ENCODE results near the gene CARS2.

DNA sequence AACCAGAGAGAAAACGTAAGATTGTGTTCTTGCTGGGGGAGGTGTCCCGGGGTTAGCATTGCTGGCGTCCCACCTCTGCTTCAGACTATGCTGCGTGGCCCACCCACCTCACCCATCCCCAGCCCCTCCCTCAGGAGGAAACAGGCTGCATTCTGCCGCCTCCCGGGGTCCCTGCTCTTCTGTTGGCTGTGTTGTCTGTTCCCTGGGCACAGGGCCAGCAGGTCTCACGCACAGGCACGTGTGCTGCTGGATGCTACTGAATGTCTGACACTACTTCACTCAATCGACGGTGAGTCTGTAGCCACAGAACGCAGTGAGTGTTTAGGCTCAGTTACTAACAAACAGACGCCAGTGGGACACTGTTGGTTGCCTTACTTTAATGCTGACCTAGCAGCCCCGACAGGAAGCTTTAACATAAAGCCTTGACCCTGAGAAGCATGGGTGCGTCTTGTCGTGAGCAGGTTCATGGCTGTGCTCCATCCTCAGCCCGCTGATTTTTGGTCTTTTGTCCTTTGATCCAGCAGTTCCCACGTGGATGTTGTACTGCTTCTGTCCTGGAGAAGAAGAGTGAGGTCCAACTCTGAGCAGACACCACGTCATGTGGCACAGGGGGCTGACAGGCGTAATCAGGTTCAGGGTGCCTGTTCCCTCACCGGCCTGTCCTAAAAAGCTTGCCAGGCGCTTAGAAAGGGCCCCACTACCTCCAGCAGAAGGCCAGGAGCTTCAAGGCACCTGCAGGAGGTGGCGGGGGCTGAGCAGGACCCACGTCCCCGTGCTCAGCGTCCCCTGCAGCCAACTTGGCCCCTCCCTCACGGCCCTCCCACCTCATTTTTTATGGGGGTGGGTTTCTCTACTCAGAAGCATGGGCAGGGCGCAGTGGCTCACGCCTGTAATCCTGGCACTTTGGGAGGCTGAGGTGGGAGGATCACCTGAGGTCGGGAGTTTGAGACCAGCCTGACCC, 64.6 kb downstream of the CARS2 start:
- TF ChIP-seq TCF7L2 (IDR thresholded peaks at IDR 0.05; ENCODE audit: borderline replicate concordance, extremely low read depth, insufficient read depth, insufficient read length) (no peak), POLR2AphosphoS5 (IDR thresholded peaks at IDR 0.05; ENCODE audit: low read depth, low read length) (no peak), EZH2 (IDR thresholded peaks at IDR 0.05) (no peak), REST (IDR thresholded peaks at IDR 0.05; ENCODE audit: low read depth) (no peak), CEBPB (IDR thresholded peaks at IDR 0.05; ENCODE audit: low read depth) (no peak), POLR2A (IDR thresholded peaks at IDR 0.05; ENCODE audit: borderline replicate concordance, extremely low read depth, insufficient read depth, insufficient read length) (no peak), SP1 (IDR thresholded peaks at IDR 0.05; ENCODE audit: low read depth) (no peak), EGR1 (IDR thresholded peaks at IDR 0.05; ENCODE audit: low read depth) (no peak), RAD21 (IDR thresholded peaks at IDR 0.05; ENCODE audit: low read depth) (no peak)
- TF ChIP-seq, protein P1, sequence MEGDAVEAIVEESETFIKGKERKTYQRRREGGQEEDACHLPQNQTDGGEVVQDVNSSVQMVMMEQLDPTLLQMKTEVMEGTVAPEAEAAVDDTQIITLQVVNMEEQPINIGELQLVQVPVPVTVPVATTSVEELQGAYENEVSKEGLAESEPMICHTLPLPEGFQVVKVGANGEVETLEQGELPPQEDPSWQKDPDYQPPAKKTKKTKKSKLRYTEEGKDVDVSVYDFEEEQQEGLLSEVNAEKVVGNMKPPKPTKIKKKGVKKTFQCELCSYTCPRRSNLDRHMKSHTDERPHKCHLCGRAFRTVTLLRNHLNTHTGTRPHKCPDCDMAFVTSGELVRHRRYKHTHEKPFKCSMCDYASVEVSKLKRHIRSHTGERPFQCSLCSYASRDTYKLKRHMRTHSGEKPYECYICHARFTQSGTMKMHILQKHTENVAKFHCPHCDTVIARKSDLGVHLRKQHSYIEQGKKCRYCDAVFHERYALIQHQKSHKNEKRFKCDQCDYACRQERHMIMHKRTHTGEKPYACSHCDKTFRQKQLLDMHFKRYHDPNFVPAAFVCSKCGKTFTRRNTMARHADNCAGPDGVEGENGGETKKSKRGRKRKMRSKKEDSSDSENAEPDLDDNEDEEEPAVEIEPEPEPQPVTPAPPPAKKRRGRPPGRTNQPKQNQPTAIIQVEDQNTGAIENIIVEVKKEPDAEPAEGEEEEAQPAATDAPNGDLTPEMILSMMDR (IDR thresholded peaks at IDR 0.05 in 2 of 3, conservative IDR thresholded peaks at IDR 0.05 in 1 of 3; ENCODE audit: borderline replicate concordance in 1 of 3, insufficient read depth in 1 of 3, low read depth in 2 of 3, low read length in 2 of 3): no peak
- TF ChIP-seq, protein P2, sequence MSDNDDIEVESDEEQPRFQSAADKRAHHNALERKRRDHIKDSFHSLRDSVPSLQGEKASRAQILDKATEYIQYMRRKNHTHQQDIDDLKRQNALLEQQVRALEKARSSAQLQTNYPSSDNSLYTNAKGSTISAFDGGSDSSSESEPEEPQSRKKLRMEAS (IDR thresholded peaks at IDR 0.05): no peak

Measured in HCT116 (cell line).